BJ (cell line): ENCODE data around the gene CLTRN. TPM values are rescaled to one million over a fixed set of nuclear protein-coding genes. Genes with fewer than 3 reads are reported as not detected.

Experiments used
- CTCF ChIA-PET: fragments of 350-600 bp; formaldehyde crosslinking; extraction: SDS; loops from one replicate; lab custom pipeline; 2021; ENCODE audit warnings: antibody characterized with exemption, inconsistent platforms; lab: Yijun Ruan, JAX
- POLR2A ChIA-PET: fragments of 300-600 bp; sonication (Branson Sonifier 250); formaldehyde crosslinking; extraction: SDS; loops from one replicate; lab custom pipeline; 2021; ENCODE audit warnings: antibody characterized with exemption; lab: Charles Lee
- DNase-seq: peaks from one replicate; pipeline ENCODE4 v3.0.0-alpha.2; 2011; ENCODE audit warnings: low read depth
- H3K27me3 ChIP-seq: 2 replicates; pipeline ENCODE4 v1.6.0; 2011; ENCODE audit warnings: low read length; ENCODE audit not compliant: control insufficient read depth, insufficient read depth
- H3K36me3 ChIP-seq: 2 replicates; pipeline ENCODE4 v1.5.1; 2011; ENCODE audit warnings: low read length; ENCODE audit not compliant: control insufficient read depth, insufficient read depth
- H3K4me3 ChIP-seq: 2 replicates; pipeline ENCODE4 v1.5.1; 2011; ENCODE audit warnings: low read depth, mild to moderate bottlenecking, control low read depth, low read length
- polyA plus RNA-seq: library from polyadenylated mRNA; depleted of rRNA; stranded (reverse); fragments of >200 nt; gene quantifications from 2 replicates; pipeline ENCODE4 v1.2.3, GENCODE V29; 2011
- TF ChIP-seq, protein P1 (sequence below): IDR thresholded peaks from 2 replicates; pipeline ENCODE4 v1.5.1; 2011; ENCODE audit warnings: low read depth, mild to moderate bottlenecking, control low read depth, inconsistent platforms, low read length, moderate library complexity; ENCODE audit not compliant: insufficient read depth

Gene CLTRN
- polyA plus RNA-seq, 1 experiment: 0.15 TPM

DNA sequence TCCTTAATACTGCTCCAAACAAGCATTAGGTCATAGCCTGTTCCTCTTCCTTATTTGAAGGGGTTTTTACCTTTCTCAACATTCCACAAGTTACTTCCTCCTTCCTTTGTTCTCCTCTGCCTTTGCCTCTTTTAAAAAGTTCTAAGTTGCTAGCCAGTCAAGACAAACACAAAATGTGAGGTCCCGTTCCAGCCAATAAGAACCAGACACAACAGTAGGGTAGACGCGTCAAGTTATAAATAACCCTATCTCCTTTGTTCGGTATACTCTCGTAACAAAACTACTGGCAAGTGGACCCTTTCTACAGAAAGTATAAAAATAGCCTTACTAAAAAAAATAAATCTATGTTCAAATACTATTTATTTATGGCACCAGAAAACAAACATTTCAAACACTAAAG is 57.5 kb downstream of the CLTRN start:
- DNase-seq: no peak
- no peaks in the 10 kb centered on the region for H3K27me3 ChIP-seq
- CTCF ChIA-PET: no interaction called here
- H3K36me3 ChIP-seq: no peaks in the 10 kb centered on the region
- TF ChIP-seq, protein P1, sequence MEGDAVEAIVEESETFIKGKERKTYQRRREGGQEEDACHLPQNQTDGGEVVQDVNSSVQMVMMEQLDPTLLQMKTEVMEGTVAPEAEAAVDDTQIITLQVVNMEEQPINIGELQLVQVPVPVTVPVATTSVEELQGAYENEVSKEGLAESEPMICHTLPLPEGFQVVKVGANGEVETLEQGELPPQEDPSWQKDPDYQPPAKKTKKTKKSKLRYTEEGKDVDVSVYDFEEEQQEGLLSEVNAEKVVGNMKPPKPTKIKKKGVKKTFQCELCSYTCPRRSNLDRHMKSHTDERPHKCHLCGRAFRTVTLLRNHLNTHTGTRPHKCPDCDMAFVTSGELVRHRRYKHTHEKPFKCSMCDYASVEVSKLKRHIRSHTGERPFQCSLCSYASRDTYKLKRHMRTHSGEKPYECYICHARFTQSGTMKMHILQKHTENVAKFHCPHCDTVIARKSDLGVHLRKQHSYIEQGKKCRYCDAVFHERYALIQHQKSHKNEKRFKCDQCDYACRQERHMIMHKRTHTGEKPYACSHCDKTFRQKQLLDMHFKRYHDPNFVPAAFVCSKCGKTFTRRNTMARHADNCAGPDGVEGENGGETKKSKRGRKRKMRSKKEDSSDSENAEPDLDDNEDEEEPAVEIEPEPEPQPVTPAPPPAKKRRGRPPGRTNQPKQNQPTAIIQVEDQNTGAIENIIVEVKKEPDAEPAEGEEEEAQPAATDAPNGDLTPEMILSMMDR: no peak
- no peak overlapping the region for H3K4me3 ChIP-seq
- POLR2A ChIA-PET: no interaction called here

GRCh38 chrX:15606136-15606535 is 58.5 kb downstream of the CLTRN start:
- no peak overlapping the region for H3K4me3 ChIP-seq
- no peaks in the 10 kb centered on the region for H3K27me3 ChIP-seq
- POLR2A ChIA-PET: no interaction called here
- TF ChIP-seq, protein P1: no peak
- CTCF ChIA-PET: no interaction called here
- H3K36me3 ChIP-seq: no peaks in the 10 kb centered on the region
- DNase-seq: no peak

DNA sequence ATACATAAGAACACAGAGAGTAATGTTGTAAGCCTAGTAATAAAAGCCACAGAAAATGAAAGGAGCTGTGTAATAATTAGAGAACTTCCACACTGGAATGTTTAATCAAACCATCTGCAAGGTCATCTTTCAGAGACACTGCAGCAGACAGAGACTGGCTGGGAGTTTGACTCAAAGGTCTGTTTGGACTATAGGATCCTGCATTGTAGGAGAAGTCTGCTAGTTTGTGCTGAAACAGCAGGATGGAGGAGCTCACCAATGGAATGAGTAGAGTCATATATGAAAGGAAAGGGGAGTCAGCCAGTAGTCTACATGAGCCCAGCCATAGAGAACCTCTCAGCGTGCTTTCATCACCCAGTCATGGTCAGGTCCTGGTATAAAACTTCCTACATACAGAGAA is 59.4 kb downstream of the CLTRN start:
- DNase-seq: no peak
- no peaks in the 10 kb centered on the region for H3K27me3 ChIP-seq
- TF ChIP-seq, protein P1: no peak
- H3K36me3 ChIP-seq: no peaks in the 10 kb centered on the region
- no peak overlapping the region for H3K4me3 ChIP-seq
- ChIA-PET CTCF (no interaction called here), POLR2A (no interaction called here)

GRCh38 chrX:15602761-15603160 is 61.8 kb downstream of the CLTRN start:
- Histone ChIP-seq H3K36me3 (no peaks in the 10 kb centered on the region), H3K27me3 (no peaks in the 10 kb centered on the region), H3K4me3 (no peak overlapping the region)
- CTCF ChIA-PET: interaction anchor here (0.6 kb wide), 1 partner anchor 421 kb away, joined by 3 read pairs; no protein-coding TSS in a partner anchor
- DNase-seq: no peak
- POLR2A ChIA-PET: no interaction called here
- TF ChIP-seq, protein P1: no peak

- H3K4me3 ChIP-seq: no peak overlapping the region
- CTCF ChIA-PET: interaction anchor here (0.6 kb wide), 1 partner anchor 13 kb away, joined by 3 read pairs; no protein-coding TSS in a partner anchor
- TF ChIP-seq, protein P1: no peak
- no peaks in the 10 kb centered on the region for H3K27me3 ChIP-seq
- POLR2A ChIA-PET: no interaction called here
- H3K36me3 ChIP-seq: no peaks in the 10 kb centered on the region
- no peak for DNase-seq
Observed at GRCh38 chrX:15601932-15602331, 62.7 kb downstream of the CLTRN start.
